GM12891 (cell line): ENCODE results near the gene ST6GAL2.

ENCODE experiments used
- PAX5 ChIP-seq: IDR thresholded peaks from 2 replicates; pipeline ENCODE4 v1.6.1; 2011; ENCODE audit warnings: low read length, moderate library complexity, mild to moderate bottlenecking; ENCODE audit not compliant: insufficient read depth, severe bottlenecking
- POLR2A ChIP-seq: IDR thresholded peaks from 2 replicates; pipeline ENCODE4 v1.6.1; 2011; ENCODE audit warnings: low read depth, low read length, control low read depth
- POLR2AphosphoS5 ChIP-seq: IDR thresholded peaks from 2 replicates; pipeline ENCODE4 v1.6.1; 2011; ENCODE audit warnings: low read depth, low read length, control low read depth
- POU2F2 ChIP-seq: IDR thresholded peaks from 2 replicates; pipeline ENCODE4 v1.6.1; 2011; ENCODE audit warnings: low read depth, mild to moderate bottlenecking, control low read depth, low read length, moderate library complexity
- SPI1 ChIP-seq: IDR thresholded peaks from 2 replicates; pipeline ENCODE4 v1.6.1; 2011; ENCODE audit warnings: low read depth, low read length, control low read depth
- TAF1 ChIP-seq: IDR thresholded peaks from 2 replicates; pipeline ENCODE4 v1.6.1; 2011; ENCODE audit warnings: low read depth, low read length, control low read depth

- no peak for TF ChIP-seq POLR2A
- TF ChIP-seq POLR2AphosphoS5 = no peak
- TF ChIP-seq TAF1 = no peak
- TF ChIP-seq POU2F2 = no peak
- peak; percentile 53 for TF ChIP-seq SPI1
- no peak for TF ChIP-seq PAX5
Measured at GRCh38 chr2:106876699-106877098, 9.3 kb downstream of the ST6GAL2 start.
